PC-3 (cell line): ENCODE data around the gene VWA8. TPM values are rescaled to one million over a fixed set of nuclear protein-coding genes. Genes with fewer than 3 reads are reported as not detected.
A peak's percentile ranks its signal among the peaks of the same experiment; 100 is the strongest.

ENCODE experiments used
- ATAC-seq: fragments of 200-7000 bp; cut with Tn5 transposase; 2 replicates; pipeline ENCODE4 v1.9.1; 2020; ENCODE audit warnings: mild to moderate bottlenecking, moderate library complexity
- BruUV-seq: library from RNA; stranded (reverse); fragments of 400-500 nt; replicated peaks from 2 replicates; lab custom pipeline; 2021; lab: Mats Ljungman, UMichigan
- CTCF ChIA-PET: fragments of 300-600 bp; sonication (Branson Sonifier 250); formaldehyde crosslinking; loops from one replicate; lab custom pipeline; 2022; ENCODE audit warnings: antibody characterized with exemption; lab: Charles Lee
- POLR2A ChIA-PET: fragments of 300-600 bp; sonication (Branson Sonifier 250); formaldehyde crosslinking; loops from one replicate; lab custom pipeline; 2022; ENCODE audit warnings: antibody characterized with exemption; ENCODE audit not compliant: unreplicated experiment; lab: Charles Lee
- DNase-seq: peaks from one replicate; pipeline ENCODE4 v3.0.0-alpha.2; 2015
- H2AFZ ChIP-seq: fragments of 300-600 bp; sonication (generic); 2 replicates; pipeline ENCODE4 v1.6.0; 2016; ENCODE audit warnings: antibody characterized with exemption, low read length
- H3F3A ChIP-seq: fragments of 300-600 bp; sonication (generic); one replicate; pipeline ENCODE4 v1.6.0; 2017; ENCODE audit warnings: antibody characterized with exemption, low read length, control low read depth, mild to moderate bottlenecking; ENCODE audit not compliant: unreplicated experiment
- H3K27ac ChIP-seq: fragments of 300-600 bp; sonication (generic); 2 replicates; pipeline ENCODE4 v1.5.1; 2016; ENCODE audit warnings: mild to moderate bottlenecking, low read length
- H3K27me3 ChIP-seq: fragments of 300-600 bp; sonication (generic); 2 replicates; pipeline ENCODE4 v1.6.1; 2016; ENCODE audit warnings: low read length, mixed read lengths
- H3K36me3 ChIP-seq: fragments of 300-600 bp; sonication (generic); 2 replicates; pipeline ENCODE4 v1.6.1; 2016; ENCODE audit warnings: low read depth, mixed run types, low read length, mixed read lengths
- H3K4me1 ChIP-seq: fragments of 300-600 bp; sonication (generic); 2 replicates; pipeline ENCODE4 v1.5.1; 2016; ENCODE audit warnings: low read length; ENCODE audit not compliant: insufficient read depth
- H3K4me2 ChIP-seq: fragments of 300-600 bp; sonication (generic); 2 replicates; pipeline ENCODE4 v1.6.0; 2016; ENCODE audit warnings: low read length
- H3K4me3 ChIP-seq: fragments of 300-600 bp; sonication (generic); 2 replicates; pipeline ENCODE4 v1.5.1; 2016; ENCODE audit warnings: mild to moderate bottlenecking, low read length, mixed read lengths
- H3K79me2 ChIP-seq: fragments of 300-600 bp; sonication (generic); 2 replicates; pipeline ENCODE4 v1.6.1; 2017; ENCODE audit warnings: low read length, mixed read lengths
- H3K9ac ChIP-seq: fragments of 300-600 bp; sonication (generic); 2 replicates; pipeline ENCODE4 v1.6.0; 2016; ENCODE audit warnings: mild to moderate bottlenecking, low read length
- H3K9me2 ChIP-seq: fragments of 300-600 bp; sonication (generic); replicated peaks from 2 replicates; pipeline ENCODE4 v1.6.1; 2016; ENCODE audit warnings: mixed run types, low read length, mixed read lengths
- H3K9me3 ChIP-seq: fragments of 300-600 bp; sonication (generic); 2 replicates; pipeline ENCODE4 v1.6.1; 2016; ENCODE audit warnings: low read length, mixed read lengths
- H4K20me1 ChIP-seq: fragments of 300-600 bp; sonication (generic); 2 replicates; pipeline ENCODE4 v1.6.1; 2016; ENCODE audit warnings: low read length, mixed read lengths
- CTCF ChIP-seq: fragments of 300-600 bp; sonication (generic); conservative IDR thresholded peaks from 2 replicates; pipeline ENCODE4 v1.5.1; 2017; ENCODE audit warnings: antibody characterized with exemption, low read depth, mild to moderate bottlenecking, low read length
- EZH2 ChIP-seq: fragments of 300-600 bp; sonication (generic); IDR thresholded peaks from one replicate; pipeline ENCODE4 v1.6.1; 2017; ENCODE audit warnings: antibody characterized with exemption, mild to moderate bottlenecking, low read length; ENCODE audit not compliant: unreplicated experiment
- EZH2phosphoT487 ChIP-seq: fragments of 300-600 bp; sonication (generic); IDR thresholded peaks from 2 replicates; pipeline ENCODE4 v1.6.1; 2018; ENCODE audit warnings: mild to moderate bottlenecking, antibody characterized with exemption, low read length, borderline replicate concordance
- intact Hi-C: fragments of 100-400 bp; cut with micrococcal nuclease; formaldehyde crosslinking; loops from 2 replicates; pipeline ENCODE4 v1.9.0; 2023
- total RNA-seq: library from RNA; depleted of rRNA; stranded (reverse); fragments of >200 nt; gene quantifications from 2 replicates; pipeline ENCODE4 v1.2.3, GENCODE V29; 2014

VWA8 gene
- total RNA-seq, 1 experiment from 2014 or later: 10.0 TPM

DNA sequence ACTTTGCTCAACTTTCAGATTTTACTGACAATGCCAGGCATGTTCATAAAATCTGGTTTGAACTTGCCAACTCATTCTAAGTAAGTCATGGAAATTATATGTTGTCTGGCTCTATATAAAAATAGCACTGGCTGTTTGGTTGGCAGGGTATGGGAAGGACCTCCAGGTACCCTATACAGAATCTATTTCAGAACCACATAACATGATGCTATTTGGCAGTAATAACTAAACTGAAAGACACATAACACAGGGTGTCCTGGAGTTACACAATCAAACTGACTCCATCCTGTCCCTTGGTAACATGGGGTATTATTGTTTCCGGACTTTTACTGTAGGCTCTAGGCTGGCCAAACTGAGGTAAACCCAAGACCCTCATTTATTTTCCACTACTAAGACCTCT lies 254.8 kb downstream of the VWA8 start:
- DNase-seq: no peak
- Histone ChIP-seq H3K9me2 (no peaks in the 10 kb centered on the region), H4K20me1 (no peaks in the 10 kb centered on the region), H3K27me3 (no peaks in the 10 kb centered on the region), H2AFZ (no peak overlapping the region), H3K36me3 (no peaks in the 10 kb centered on the region), H3K79me2 (no peaks in the 10 kb centered on the region), H3K4me1 (peaks cover 7% of the 10 kb centered on the region), H3F3A (no peaks in the 10 kb centered on the region), H3K4me2 (no peak overlapping the region), H3K27ac (no peak overlapping the region), H3K4me3 (no peak overlapping the region), H3K9ac (no peak overlapping the region), H3K9me3 (no peaks in the 10 kb centered on the region)
- TF ChIP-seq EZH2 (no peak), EZH2phosphoT487 (no peak), CTCF (no peak)
- intact Hi-C loops: no loop called here
- no TSS peak for BruUV-seq
- CTCF ChIA-PET: no interaction called here
- POLR2A ChIA-PET: no interaction called here
- ATAC-seq: no peak

DNA sequence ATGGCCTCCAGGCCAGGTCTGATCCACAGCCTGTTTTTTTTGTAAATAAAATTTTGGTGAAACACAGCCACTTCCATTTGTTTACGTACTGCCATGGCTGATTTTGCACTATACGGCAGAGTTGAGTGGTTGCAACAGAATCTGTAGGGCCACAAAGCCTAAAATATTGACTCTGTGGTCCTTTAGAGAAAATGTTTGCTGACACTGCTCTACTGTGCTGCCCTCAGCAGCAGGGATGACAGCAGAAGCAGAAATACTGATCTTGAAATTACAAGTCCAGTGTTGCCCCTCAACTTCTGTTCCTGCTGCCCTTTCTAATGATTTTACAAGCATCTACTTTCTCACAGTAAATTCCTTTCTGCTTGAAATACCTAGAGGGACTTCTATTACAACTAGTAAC lies 258.4 kb downstream of the VWA8 start:
- DNase-seq: no peak
- POLR2A ChIA-PET: no interaction called here
- Histone ChIP-seq H3K9me3 (no peaks in the 10 kb centered on the region), H3K4me2 (no peak overlapping the region), H4K20me1 (no peaks in the 10 kb centered on the region), H3K9ac (no peak overlapping the region), H2AFZ (no peak overlapping the region), H3K4me3 (no peak overlapping the region), H3K27ac (no peak overlapping the region), H3F3A (no peaks in the 10 kb centered on the region), H3K9me2 (no peaks in the 10 kb centered on the region), H3K36me3 (peaks cover 11% of the 10 kb centered on the region; the same call in 1 of the 2 replicates), H3K27me3 (no peaks in the 10 kb centered on the region), H3K4me1 (peaks cover 30% of the 10 kb centered on the region), H3K79me2 (no peaks in the 10 kb centered on the region)
- no peak for ATAC-seq
- BruUV-seq: no TSS peak
- no peak for TF ChIP-seq EZH2
- CTCF ChIA-PET: no interaction called here
- intact Hi-C loops: no loop called here

GRCh38 chr13:41701676-41702075 lies 259.2 kb downstream of the VWA8 start:
- ChIA-PET CTCF (no interaction called here), POLR2A (no interaction called here)
- Histone ChIP-seq H3K9ac (no peak overlapping the region), H3K36me3 (peaks cover 11% of the 10 kb centered on the region; the same call in 1 of the 2 replicates), H3K27me3 (no peaks in the 10 kb centered on the region), H3K4me2 (peak overlapping the region; percentile 51; the same call in 1 of the 2 replicates), H2AFZ (no peak overlapping the region), H3K4me1 (peaks cover 39% of the 10 kb centered on the region), H3K4me3 (no peak overlapping the region), H3K27ac (peak overlapping the region; percentile 80), H3K9me3 (no peaks in the 10 kb centered on the region), H3K79me2 (no peaks in the 10 kb centered on the region), H3K9me2 (no peaks in the 10 kb centered on the region), H4K20me1 (no peaks in the 10 kb centered on the region), H3F3A (no peaks in the 10 kb centered on the region)
- no TSS peak for BruUV-seq
- TF ChIP-seq EZH2 (no peak), CTCF (no peak), EZH2phosphoT487 (no peak)
- DNase-seq (no peak), ATAC-seq (no peak)
- intact Hi-C loops: no loop called here
